Activated B cell treated with CpG ODN at 0.5 μM for 24 hours (primary cell): ENCODE measurements around the gene ZC3H18. TPM values are rescaled to one million over a fixed set of nuclear protein-coding genes. Genes with fewer than 3 reads are reported as not detected.

ENCODE experiments used
- ATAC-seq: fragments of 200-7000 bp; cut with Tn5 transposase; one replicate; pipeline ENCODE4 v1.10.0; 2021; ENCODE audit warnings: low read depth, mild to moderate bottlenecking, moderate library complexity
- CTCF ChIA-PET: fragments of 350-600 bp; sonication (Branson Sonifier 250); formaldehyde crosslinking; loops from one replicate; lab custom pipeline; 2021; ENCODE audit warnings: antibody characterized with exemption; lab: Charles Lee
- POLR2A ChIA-PET: fragments of 350-600 bp; sonication (Branson Sonifier 250); formaldehyde crosslinking; loops from one replicate; lab custom pipeline; 2021; ENCODE audit warnings: antibody characterized with exemption; lab: Charles Lee
- DNase-seq: peaks from one replicate; pipeline ENCODE4 v3.0.0; 2022
- H3K27ac Mint-ChIP-seq: one replicate; pipeline ENCODE4 v1.8.0; 2020; ENCODE audit warnings: mixed read lengths
- H3K27me3 Mint-ChIP-seq: one replicate; pipeline ENCODE4 v1.8.0; 2021; ENCODE audit warnings: mixed read lengths
- H3K36me3 Mint-ChIP-seq: one replicate; pipeline ENCODE4 v1.8.0; 2021; ENCODE audit warnings: low read depth, mixed read lengths
- H3K4me1 Mint-ChIP-seq: one replicate; pipeline ENCODE4 v1.8.0; 2021; ENCODE audit warnings: mixed read lengths
- H3K4me3 Mint-ChIP-seq: one replicate; pipeline ENCODE4 v1.8.0; 2020; ENCODE audit warnings: mild to moderate bottlenecking, mixed read lengths
- H3K9me3 Mint-ChIP-seq: one replicate; pipeline ENCODE4 v1.8.0; 2020; ENCODE audit warnings: mixed read lengths
- CTCF ChIP-seq: fragments of 200-600 bp; IDR thresholded peaks from one replicate; pipeline ENCODE4 v1.8.0; 2022; ENCODE audit warnings: antibody characterized with exemption, mild to moderate bottlenecking
- intact Hi-C: fragments of 100-400 bp; cut with micrococcal nuclease; formaldehyde crosslinking; loops from one replicate; pipeline ENCODE4 v1.15.1; 2024
- total RNA-seq: library from RNA; stranded (reverse); gene quantifications from 2 replicates; pipeline ENCODE4 v1.2.3, GENCODE V29; 2022

The ZC3H18 gene
- total RNA-seq, 1 donor from 2014 or later, result 74.2 TPM

- H3K9me3 Mint-ChIP-seq, result no peaks in the 10 kb centered on the region
- ChIA-PET CTCF (no interaction called here), POLR2A (interaction anchor here (0.6 to 1.2 kb wide), 3 partner anchors 29 to 81 kb away, joined by 3 read pairs; no protein-coding TSS in a partner anchor)
- ATAC-seq (no peak), DNase-seq (no peak)
- peaks cover 12% of the 10 kb centered on the region for H3K4me1 Mint-ChIP-seq
- intact Hi-C loops, result no loop called here
- H3K36me3 Mint-ChIP-seq, result peaks cover 7% of the 10 kb centered on the region
- H3K4me3 Mint-ChIP-seq, result no peak overlapping the region
- H3K27ac Mint-ChIP-seq, result no peak overlapping the region
- H3K27me3 Mint-ChIP-seq, result no peaks in the 10 kb centered on the region
- TF ChIP-seq CTCF, result no peak
Measured at GRCh38 chr16:88533381-88533917, 36.8 kb upstream of the ZC3H18 start.

- peaks cover 4% of the 10 kb centered on the region for H3K36me3 Mint-ChIP-seq
- POLR2A ChIA-PET, result interaction anchor here (0.6 to 1.2 kb wide), 5 partner anchors 29 to 82 kb away, joined by 3 to 4 read pairs (median 3); partner anchors contain the start of gene ZC3H18
- H3K4me1 Mint-ChIP-seq, result peaks cover 12% of the 10 kb centered on the region
- intact Hi-C loops, result loop anchor here (1.0 kb wide), 1 partner anchor 583 kb away; the partner anchor contains the start of gene BANP
- H3K4me3 Mint-ChIP-seq, result no peak overlapping the region
- no peak for TF ChIP-seq CTCF
- DNase-seq, result peak; percentile 85
- ATAC-seq, result peak; percentile 80
- H3K27ac Mint-ChIP-seq, result no peak overlapping the region
- H3K9me3 Mint-ChIP-seq, result no peaks in the 10 kb centered on the region
- CTCF ChIA-PET, result no interaction called here
- no peaks in the 10 kb centered on the region for H3K27me3 Mint-ChIP-seq
Measured at GRCh38 chr16:88533932-88534637, 36.1 kb upstream of the ZC3H18 start.

- no peak overlapping the region for H3K27ac Mint-ChIP-seq
- DNase-seq, result peak; percentile 43
- H3K4me1 Mint-ChIP-seq, result peaks cover 12% of the 10 kb centered on the region
- no peaks in the 10 kb centered on the region for H3K36me3 Mint-ChIP-seq
- ATAC-seq, result peak; percentile 18
- no peak for TF ChIP-seq CTCF
- H3K4me3 Mint-ChIP-seq, result peak overlapping the region; percentile 76
- no peaks in the 10 kb centered on the region for H3K9me3 Mint-ChIP-seq
- POLR2A ChIA-PET, result interaction anchor here (0.6 to 1.2 kb wide), 3 partner anchors 36 to 82 kb away, joined by 3 to 4 read pairs (median 3); partner anchors contain the start of gene ZC3H18
- CTCF ChIA-PET, result no interaction called here
- peaks cover under 1% of the 10 kb centered on the region for H3K27me3 Mint-ChIP-seq
- intact Hi-C loops, result loop anchor here (1.0 kb wide), 1 partner anchor 583 kb away; the partner anchor contains the start of gene BANP
Measured at GRCh38 chr16:88534638-88535190, 35.5 kb upstream of the ZC3H18 start.

GRCh38 chr16:88535191-88535856, 34.9 kb upstream of the ZC3H18 start:
- no peak for ATAC-seq
- CTCF ChIA-PET, result no interaction called here
- no peak for DNase-seq
- POLR2A ChIA-PET, result interaction anchor here (0.6 to 1.2 kb wide), 3 partner anchors 78 to 624 kb away, joined by 3 to 4 read pairs (median 3); no protein-coding TSS in a partner anchor
- Mint-ChIP-seq H3K27me3 (peaks cover 4% of the 10 kb centered on the region), H3K36me3 (no peaks in the 10 kb centered on the region), H3K4me1 (peaks cover 12% of the 10 kb centered on the region), H3K4me3 (peak overlapping the region; percentile 63), H3K27ac (peak overlapping the region; percentile 41), H3K9me3 (no peaks in the 10 kb centered on the region)
- no peak for TF ChIP-seq CTCF
- intact Hi-C loops, result no loop called here
